M059J (cell line): ENCODE data around the gene ACYP2. TPM values are rescaled to one million over a fixed set of nuclear protein-coding genes. Genes with fewer than 3 reads are reported as not detected.

Source experiments
- DNase-seq: peaks from one replicate; pipeline ENCODE4 v3.0.0-alpha.2; 2012; ENCODE audit warnings: low read depth
- total RNA-seq: library from RNA; depleted of rRNA; stranded (reverse); fragments of >200 nt; shearing (Covaris generic); gene quantifications from 2 replicates; pipeline ENCODE4 v1.2.3, GENCODE V29; 2014

The ACYP2 gene
- total RNA-seq, 1 experiment from 2014 or later: 24.6 TPM

DNA sequence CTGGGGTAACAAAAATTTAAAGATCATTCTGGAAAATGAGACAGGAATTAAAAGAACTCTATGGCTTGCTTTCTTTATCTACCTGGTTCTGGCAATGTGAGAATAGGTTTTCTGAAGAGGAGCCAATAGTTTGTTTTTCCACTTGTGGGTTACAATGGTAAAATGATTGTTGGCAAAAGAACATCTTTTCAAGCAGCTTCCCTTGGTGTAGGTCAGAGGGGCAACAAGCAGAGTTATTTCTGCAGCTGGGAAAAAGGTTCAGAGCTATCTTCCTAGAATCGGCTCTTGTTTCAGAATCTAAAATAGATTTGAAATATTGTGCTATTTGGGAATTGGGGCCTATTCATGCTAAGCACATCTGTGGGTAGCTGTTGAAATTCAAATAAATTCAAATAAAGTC, 152.2 kb downstream of the ACYP2 start:
- no peak for DNase-seq

DNA sequence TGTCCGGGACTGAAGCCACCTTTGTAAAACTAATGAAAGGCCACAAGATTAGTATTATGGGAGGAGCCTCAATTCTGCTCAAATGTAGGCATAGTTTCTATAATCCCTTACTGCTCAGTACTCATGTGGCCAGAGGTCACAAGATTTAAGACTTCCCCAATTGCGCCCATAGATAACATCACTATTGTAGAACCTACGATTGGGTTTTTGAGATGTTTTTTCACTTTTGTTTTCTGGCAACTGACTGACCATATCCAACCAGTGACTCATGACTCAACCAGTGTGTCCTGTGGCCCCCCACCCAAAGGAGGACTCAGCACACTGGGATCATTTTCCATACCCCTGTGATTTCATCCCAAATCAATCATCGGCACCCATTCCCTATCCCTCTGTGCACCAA, 155.8 kb downstream of the ACYP2 start:
- no peak for DNase-seq

DNA sequence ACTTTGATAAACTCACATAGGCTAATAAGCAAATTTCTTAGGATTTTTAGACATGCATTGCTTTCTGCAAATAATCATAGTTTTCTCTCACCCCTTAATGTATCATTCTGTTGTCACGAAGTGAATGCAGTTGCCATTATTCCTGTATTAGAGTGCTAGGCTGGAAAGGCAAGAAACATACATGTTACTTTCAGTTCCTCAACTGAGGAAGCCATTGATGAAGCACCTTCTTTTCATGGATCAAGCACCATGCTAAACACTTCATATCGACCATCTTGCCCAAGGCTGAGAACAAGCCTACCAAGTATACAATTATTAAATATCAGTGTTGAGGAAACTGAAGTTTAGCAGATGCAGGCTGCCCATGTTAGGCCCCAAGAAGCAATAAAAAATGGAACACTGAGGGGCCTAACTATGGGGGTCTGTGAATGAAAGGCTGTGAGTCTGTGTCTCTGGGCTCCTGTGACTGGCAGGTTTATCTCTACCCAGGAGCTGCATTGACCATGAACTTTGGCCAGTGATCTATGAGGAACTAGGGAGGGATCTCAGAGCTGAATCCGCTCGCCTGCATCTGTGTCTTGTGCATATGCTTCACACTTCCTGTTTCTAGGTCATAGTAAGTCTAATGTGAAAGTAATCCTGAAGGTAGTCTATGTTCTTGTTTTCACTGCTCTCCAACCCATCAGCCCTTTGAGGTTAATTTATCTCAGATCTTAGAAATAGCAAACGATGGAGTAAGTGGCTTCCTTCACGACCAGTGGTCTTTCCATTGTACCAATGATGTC, 156.6 kb downstream of the ACYP2 start:
- DNase-seq: no peak

DNA sequence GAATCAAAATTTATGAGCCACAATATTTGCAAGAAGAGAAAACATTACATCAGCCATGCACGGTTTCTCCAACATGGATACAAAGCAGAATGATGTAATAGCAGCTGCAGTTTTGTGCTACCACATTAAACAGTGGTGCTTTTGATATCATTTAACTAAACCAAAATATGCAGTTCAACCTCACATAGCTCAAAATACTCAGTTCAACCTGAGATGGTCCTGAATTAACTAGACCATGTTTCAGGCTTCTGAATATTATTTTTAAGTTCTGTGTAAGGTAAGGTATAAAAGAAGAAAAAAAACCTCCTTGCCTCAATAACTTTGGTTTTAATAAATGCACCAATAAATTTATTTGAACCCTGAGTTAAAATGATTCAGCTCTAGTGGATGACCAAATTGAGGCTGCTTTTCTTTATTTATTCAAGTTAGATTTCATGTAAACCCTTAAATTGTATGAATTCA, 159.4 kb downstream of the ACYP2 start:
- peak; percentile 8 for DNase-seq

DNA sequence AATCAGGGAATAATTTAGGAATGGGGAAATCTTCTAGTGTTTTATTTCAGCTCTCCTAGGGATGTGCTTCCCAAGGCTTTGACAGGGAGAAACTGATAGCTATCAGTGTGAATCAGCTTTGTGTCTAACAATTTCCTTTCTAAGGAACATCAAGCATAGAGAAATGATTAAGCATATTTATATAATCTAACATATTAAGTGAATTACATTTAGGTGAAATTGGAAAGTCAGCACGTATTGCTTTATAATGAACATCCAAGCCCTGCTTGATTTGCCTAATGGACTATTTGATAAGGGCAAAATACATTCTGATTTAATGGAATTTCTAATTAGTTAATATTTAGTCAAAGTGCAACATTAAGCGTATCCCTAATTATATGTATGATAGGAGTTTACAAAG, 160.1 kb downstream of the ACYP2 start:
- no peak for DNase-seq

DNA sequence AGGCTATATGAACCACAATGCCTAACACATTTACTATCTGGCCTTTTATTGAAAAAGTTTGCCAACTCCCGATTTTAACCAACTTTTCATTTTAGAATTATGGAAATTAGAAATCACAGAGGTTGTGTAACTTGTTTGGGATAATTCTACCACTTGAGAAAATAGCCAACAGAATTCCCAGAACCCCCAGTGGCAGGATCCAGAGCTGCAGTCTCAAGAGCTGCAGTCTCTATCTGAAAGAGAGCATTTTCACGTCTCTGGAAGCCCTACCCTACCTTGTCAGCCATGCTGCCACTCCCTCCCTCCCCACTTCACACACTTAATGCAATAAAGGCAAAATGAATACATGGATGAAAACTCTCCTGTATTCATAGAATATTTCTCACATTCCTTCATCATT, 164.0 kb downstream of the ACYP2 start:
- DNase-seq: no peak

DNA sequence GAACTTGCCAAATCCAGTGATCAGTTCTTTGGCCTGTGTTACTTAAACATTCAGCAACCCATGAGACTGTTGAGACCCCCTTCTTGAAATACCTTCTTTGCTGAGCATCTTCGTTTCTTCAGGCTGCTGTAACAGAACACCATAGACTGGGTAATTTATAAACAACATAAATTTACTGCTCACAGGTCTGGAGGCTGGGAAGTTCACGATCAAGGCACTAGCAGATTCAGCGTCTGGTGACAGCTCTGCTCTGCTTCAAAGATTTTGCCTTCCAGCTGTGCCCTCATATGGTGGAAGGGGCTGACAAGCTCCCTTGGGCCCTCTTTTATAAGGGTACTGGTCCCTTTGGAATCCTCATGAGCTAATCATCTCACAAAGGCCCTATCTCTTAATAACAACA, 169.4 kb downstream of the ACYP2 start:
- DNase-seq: no peak

DNA sequence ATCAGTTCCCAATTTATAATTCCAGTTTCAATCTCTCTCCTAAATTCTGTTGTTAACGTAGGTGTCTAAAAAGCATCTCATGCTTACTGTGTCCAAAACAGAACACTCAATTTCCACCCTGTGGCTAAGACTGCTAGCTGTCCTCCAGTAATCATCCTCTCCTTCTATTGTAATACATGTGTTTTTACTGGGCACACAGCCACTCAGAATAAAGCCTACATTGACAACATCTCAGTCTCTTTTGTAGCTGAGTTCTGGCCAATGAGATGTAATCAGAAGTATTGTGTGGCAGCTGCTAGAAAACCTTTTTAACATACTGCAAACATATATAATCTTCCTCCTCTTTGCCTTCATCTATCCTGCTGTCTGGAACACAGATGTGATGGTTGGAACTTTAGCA, 170.0 kb downstream of the ACYP2 start:
- no peak for DNase-seq

DNA sequence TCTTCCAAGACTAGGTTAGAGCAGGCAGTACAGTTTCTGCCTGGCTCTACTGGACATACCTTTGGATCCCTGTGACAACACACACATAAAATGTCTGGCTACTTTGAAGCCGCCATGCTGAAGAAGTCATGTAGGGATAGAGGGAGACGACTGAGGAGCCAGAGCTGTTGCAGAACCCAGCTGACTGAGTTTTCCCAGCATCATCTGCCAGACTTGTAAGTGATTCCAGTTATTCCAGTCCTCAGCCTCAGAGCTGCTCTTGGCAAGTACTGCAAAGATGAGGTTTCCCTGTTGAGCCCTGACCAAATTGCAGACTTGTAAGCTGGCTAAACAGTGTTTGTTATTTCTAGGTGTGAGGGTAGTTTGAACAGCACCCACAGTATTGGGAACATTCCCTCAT, 172.1 kb downstream of the ACYP2 start:
- no peak for DNase-seq

DNA sequence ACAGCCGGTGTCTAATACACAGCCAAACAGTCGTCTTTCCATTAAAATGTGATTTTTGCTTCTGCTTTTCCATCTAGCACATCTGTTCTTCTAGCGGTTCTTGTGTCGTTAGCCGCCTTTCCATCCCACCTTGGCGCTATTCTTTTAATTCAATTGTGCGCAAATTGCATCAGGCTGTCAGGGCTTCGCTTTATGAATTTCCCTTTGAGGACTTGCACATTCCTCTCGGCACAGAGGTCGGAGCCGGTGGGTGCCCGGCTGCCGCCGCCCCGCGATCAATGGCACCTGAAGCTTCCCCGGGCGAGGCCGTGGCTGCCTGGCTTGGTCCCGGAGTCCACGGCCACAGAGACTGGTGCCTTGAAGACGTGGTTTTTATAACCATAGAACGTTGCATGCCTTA, 174.5 kb downstream of the ACYP2 start:
- DNase-seq: no peak

DNA sequence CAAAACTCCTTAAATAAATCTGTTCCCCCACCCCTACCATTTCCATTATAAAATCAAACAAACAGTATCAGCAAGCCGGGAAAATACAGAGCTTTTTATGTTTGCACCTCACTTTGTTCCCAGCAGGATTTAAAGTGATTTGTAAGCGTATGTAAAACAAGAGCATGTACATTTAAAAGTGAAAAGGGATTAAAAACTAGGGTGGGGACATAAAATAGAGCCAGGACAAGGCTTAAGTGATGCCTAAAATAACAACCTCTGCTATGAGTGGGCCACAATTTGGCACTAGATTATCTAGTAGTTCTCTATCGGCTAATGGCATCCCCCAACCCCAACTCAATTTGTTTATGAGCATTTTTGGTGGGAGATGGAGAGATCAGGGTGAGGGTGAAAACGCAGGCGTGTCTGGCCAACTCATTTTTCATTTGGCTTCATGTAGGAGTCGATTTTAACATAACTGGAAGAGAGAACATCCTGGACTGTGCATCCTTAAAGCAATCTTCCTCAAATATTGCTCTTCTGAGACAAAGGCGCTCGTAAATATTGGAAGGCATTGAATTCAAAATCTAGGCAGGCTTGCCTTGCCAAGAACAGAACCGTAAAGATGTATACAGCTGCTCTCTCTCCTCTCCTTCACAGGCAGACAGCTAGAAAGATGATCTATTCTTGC, 175.1 kb downstream of the ACYP2 start:
- DNase-seq: no peak

DNA sequence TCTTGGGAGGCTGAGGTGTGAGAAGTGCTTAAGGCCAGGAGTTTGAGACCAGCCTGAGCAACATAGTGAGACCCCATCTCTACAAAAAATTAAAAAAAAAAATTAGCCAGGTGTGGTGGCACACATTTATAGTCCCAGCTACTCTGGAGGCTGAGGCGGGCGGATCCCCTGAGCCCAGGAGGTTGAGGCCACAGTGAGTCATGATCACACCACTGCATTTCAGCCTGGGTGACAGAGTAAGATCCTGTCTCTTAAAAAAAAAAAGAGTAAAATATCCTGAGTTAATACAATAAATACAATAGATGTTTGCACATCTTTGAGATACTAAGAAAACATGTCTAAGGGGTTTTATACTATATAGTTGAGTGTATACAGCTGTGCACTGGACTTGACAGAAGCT, 179.2 kb downstream of the ACYP2 start:
- DNase-seq: peak; percentile 40

DNA sequence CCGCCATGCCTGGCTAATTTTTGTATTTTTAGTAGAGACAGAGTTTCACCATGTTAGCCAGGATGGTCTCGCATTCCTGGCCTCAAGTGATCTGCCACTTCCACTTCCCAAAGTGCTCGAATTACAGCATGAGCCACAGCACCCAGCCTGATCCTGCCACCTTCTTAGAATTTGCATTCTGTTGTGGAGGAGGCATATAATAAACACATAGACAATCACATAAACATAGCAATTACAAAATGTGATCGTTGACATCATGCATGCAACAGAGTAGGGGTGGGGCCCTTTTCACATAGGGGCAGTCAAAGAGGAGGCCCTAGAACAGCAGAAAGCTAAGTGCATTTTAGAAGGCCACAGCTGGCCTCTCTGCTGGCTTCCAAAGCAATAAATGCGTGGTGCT, 180.5 kb downstream of the ACYP2 start:
- DNase-seq: no peak

DNA sequence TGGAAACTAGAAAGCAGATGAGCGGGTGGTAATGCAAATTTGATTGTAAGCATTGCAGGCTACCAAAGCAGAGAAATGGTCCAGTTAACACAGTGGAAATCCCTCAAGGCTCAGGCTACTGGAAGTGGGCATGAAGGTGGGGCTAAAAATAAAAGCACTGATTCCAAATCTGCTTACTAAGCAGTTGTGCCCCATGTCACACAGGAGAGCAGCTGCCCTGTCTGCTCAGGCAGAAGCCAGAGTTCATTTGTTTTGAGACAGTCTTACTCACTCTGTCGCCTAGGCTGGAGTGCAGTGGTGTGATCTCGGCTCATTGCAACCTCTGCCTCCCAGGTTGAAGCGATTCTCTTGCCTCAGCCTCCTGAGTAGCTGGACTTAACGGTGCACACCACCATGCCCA, 183.1 kb downstream of the ACYP2 start:
- DNase-seq: no peak

DNA sequence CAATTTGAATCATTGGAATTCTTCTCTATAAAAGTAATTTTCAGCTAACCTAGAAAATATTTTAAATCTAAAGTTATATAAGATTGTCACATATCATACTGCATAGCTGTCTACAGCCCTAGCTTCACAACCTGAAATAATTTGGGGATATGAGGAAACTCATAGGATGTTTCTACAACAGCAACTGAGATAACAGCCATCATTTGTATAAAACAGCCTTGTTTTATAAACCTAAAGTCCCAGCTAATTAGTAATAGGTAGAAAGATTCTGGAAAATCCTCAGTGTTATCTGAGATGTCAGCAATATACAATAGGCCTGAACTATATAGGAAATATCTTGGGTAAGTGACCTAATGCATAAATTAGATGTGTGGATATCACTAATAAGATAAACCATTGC, 188.2 kb downstream of the ACYP2 start:
- DNase-seq: no peak

DNA sequence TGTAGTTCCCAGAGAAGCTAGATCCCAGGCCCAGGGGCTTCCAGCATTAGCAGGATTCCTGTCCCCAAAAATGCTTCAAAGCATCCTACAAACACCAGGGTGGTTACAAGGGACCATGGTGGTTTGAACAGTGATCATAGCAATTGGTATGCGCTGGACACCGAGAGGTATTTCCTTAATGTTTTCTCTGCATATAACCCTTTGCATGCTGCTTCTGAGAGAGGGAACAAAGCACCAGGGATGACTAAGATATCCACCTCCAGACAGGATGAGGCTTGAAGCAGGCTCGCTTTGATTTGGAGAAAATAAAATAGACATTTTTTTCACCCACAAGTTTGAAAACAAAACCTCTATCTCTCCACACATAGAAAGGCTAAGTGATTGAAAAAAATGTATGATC, 191.1 kb downstream of the ACYP2 start:
- peak; percentile 40 for DNase-seq

DNA sequence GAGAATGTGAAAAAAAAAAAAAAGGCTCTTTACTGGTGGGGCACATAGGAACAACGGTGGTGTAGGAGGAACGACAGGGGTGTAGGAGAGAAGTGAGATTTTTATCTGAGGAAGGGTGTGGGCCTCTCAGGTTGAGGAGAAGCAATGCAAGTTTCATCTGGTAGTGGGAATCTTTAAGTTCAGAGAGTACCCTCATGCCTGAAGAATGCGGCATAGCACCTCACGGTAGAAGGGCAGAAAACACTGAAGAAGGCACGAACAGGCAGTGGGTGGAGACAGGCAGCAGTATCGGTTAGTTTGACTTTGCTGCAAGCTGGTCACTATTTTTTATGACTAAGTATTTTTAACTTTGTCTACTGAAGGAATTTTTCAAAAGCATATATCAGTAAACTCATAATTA, 192.8 kb downstream of the ACYP2 start:
- DNase-seq: no peak

DNA sequence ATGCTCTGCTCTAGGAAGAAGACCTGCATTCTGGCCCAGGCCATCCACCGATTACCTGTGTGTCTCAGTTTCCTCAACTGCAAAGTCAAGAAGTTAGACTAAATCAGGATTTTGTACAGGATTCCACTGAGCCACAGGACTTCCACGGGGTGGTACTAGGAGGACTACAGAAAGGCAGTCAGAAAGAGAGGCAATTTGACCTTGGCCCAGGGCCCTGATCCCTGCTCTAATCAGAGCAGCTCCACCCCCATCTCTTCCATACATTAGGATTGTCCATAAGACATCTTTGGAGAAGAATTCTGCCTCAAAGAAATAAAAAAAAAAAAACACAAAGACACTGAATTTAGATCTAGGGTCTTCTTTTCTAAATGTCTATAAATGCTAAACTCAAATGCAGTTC, 193.4 kb downstream of the ACYP2 start:
- no peak for DNase-seq

DNA sequence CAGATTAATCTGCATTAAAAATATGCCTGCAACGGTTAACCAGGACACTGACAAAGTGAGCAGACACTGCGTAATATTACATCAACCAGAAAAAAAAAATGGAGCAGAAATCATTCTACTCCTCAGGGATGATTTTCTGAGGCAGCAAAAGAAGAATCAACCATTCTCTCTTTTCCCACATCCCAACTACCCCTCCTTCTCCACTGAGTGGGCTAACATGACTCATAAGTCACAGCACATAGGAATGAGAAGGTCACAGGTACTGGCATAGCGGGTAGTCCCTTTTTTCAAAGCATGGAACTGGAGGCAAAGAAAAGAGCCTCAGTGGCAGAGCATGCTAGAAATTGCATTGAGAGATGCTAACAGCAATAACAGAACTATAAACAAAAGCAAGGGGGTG, 194.9 kb downstream of the ACYP2 start:
- peak; percentile 55 for DNase-seq

DNA sequence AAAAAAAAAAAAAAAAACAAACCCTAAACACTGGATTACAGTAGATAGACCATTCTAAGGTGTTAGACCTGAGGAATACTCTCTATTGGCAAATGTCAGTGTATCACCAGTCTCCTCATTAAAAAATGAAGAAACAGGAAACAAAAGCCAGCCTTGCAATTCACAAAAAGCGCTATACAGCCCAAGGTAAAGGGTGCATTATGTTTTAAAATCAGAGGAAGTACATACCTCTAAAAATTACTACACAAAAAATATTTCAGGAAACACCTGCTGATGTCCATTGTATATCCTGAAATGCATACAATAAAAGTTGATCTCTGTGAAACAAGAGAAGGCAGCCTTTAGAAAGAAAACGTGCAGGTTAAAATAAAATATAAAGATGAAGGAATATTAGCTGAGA, 195.5 kb downstream of the ACYP2 start:
- no peak for DNase-seq

DNA sequence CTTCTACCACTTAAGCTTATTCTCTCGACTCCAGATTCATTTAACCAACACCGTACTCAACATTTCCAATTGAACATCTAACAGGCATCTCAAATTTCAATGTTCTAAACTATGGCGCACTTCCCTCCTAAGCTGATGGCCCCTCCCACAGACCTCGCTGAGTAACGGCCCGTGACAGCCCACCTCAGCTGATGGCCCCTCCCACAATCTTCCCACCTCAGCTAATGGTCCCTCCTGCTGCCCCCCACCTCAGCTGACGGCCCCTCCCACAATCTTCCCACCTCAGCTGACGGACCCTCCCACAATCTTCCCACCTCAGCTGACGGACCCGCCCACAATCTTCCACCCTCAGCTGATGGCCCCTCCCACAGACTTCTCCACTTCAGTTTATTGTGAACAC, 197.7 kb downstream of the ACYP2 start:
- no peak for DNase-seq

DNA sequence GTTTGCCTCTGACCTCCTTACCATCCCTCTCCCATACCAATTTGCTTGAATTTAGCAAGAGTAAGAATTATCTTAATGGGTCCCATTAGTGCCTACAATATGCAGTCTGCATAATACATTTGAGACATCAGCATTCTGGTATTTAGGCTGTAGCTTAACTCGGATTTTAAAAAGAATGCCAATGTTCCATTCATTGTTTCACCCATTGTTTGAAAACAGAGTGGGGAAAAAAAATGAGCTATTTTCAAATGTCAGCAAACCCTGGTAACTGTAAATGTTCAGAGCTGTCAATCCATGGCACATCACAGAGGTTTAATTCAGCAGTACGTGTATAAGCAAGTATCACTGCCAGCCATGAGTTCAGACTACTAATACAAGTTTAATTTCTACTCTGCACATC, 202.6 kb downstream of the ACYP2 start:
- DNase-seq: no peak

DNA sequence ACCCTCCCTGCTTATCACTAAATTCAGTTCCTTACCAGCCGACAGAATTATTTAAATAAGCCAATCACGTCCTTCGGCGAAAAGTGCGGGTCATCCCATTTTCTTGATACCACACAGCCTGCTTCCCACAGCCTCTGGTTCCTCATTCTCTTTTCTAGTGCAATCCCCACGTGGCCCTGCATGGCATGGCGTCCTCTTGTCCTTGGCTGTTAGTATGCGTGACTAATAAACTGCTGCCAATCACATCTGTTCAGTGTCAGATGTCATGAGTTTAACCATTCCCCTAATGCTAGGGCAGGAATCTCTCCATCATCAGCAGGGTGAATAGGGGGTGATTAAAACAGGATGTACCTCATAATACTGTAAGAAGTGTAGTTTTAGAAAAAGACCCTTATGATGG, 203.4 kb downstream of the ACYP2 start:
- no peak for DNase-seq

DNA sequence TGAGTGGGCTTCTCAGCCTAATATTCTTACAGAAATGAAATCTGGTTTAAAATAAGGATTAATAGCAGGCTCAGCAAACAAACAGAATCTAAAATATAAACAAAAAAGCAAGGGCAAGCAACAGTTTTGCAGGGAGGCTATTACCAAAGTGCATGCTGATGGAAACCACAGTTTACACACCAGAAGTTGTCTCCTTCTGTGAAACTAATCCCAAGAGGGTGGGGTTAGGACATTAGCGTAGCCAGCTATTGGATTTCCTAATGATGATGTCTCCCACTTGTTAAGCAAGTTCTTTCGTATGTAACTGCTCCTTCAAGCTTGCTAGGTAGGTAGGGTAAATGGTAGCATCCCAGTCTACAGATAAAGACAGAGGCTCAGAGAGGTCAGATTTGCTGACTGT, 205.6 kb downstream of the ACYP2 start:
- no peak for DNase-seq
